Measurements from ENCODE around the gene CC2D2A.

GRCh38 chr4:15476396-15476795 lies 6.7 kb downstream of the CC2D2A start:
- TF ChIP-seq CTCF (IDR thresholded peaks at IDR 0.05), result no peak
- TF ChIP-seq POLR2AphosphoS5 (IDR thresholded peaks at IDR 0.05), result no peak

All from transverse colon (tissue), 4 donors.